ENCODE results near the gene CLEC4D.
"Not testable (repeated sequence)": the region's sequence is repeated elsewhere in the genome, so short reads cannot be mapped to it uniquely, and the experiment has no call there.

Gene CLEC4D

GRCh38 chr12:8513256-8513655, at the start of gene CLEC4D:
Gene CLEC4D, plus strand, starts transcription at chr12:8513503. Its CDS starts 230 bp downstream, at chr12:8513733.
- DNase-seq (ENCODE audit: low spot score), result no peak

- no peak for DNase-seq (ENCODE audit: low spot score)
Measured at GRCh38 chr12:8465301-8465996, 47.9 kb upstream of the CLEC4D start.

- no peak for DNase-seq (ENCODE audit: low spot score)
Measured at GRCh38 chr12:8466241-8466640, 47.1 kb upstream of the CLEC4D start.

GRCh38 chr12:8471090-8471489, 42.2 kb upstream of the CLEC4D start:
- DNase-seq (ENCODE audit: low spot score), result no peak

- DNase-seq (ENCODE audit: low spot score), result no peak
Measured at GRCh38 chr12:8475508-8476203, 37.6 kb upstream of the CLEC4D start.

GRCh38 chr12:8482571-8483061, 30.7 kb upstream of the CLEC4D start:
- DNase-seq (ENCODE audit: low spot score), result no peak

GRCh38 chr12:8483079-8483478, 30.2 kb upstream of the CLEC4D start:
- DNase-seq (ENCODE audit: low spot score), result no peak

- no peak for DNase-seq (ENCODE audit: low spot score)
Measured at GRCh38 chr12:8491646-8492530, 21.4 kb upstream of the CLEC4D start.

- no peak for DNase-seq (ENCODE audit: low spot score)
Measured at GRCh38 chr12:8493084-8493483, 20.2 kb upstream of the CLEC4D start.

GRCh38 chr12:8495671-8496070, 17.6 kb upstream of the CLEC4D start:
- DNase-seq (ENCODE audit: low spot score), result not testable (repeated sequence)

GRCh38 chr12:8496074-8496473, 17.2 kb upstream of the CLEC4D start:
- not testable (repeated sequence) for DNase-seq (ENCODE audit: low spot score)

GRCh38 chr12:8499616-8500015, 13.7 kb upstream of the CLEC4D start:
- DNase-seq (ENCODE audit: low spot score), result no peak

GRCh38 chr12:8501720-8502119, 11.6 kb upstream of the CLEC4D start:
- DNase-seq (ENCODE audit: low spot score), result no peak

GRCh38 chr12:8504351-8504750, 9.0 kb upstream of the CLEC4D start:
- DNase-seq (ENCODE audit: low spot score), result no peak

GRCh38 chr12:8507596-8507995, 5.7 kb upstream of the CLEC4D start:
- no peak for DNase-seq (ENCODE audit: low spot score)

GRCh38 chr12:8508223-8508622, 5.1 kb upstream of the CLEC4D start:
- DNase-seq (ENCODE audit: low spot score), result no peak

GRCh38 chr12:8508910-8509841, 4.1 kb upstream of the CLEC4D start:
- DNase-seq (ENCODE audit: low spot score), result no peak

- DNase-seq (ENCODE audit: low spot score), result no peak
Measured at GRCh38 chr12:8517971-8518370, 4.7 kb downstream of the CLEC4D start.

- DNase-seq (ENCODE audit: low spot score), result no peak
Measured at GRCh38 chr12:8519171-8519570, 5.9 kb downstream of the CLEC4D start.

GRCh38 chr12:8527250-8528130, 14.2 kb downstream of the CLEC4D start:
- DNase-seq (ENCODE audit: low spot score), result no peak
